Subcutaneous abdominal adipose tissue (tissue), 5 donors: ENCODE measurements around the gene SEC14L5.

ENCODE experiments used
- H3K27ac ChIP-seq: one replicate; pipeline ENCODE4 v1.7.0; 2013; ENCODE audit warnings: low read depth, mild to moderate bottlenecking, inconsistent platforms, low read length, moderate library complexity
- H3K27me3 ChIP-seq, 5 donors: one replicate each; pipeline ENCODE4 v1.7.0; 2013; ENCODE audit warnings: low read length in 5 of 5, inconsistent platforms in 1 of 5; ENCODE audit not compliant: control insufficient read depth in 5 of 5, insufficient read depth in 4 of 5
- H3K36me3 ChIP-seq, 5 donors: one replicate each; pipeline ENCODE4 v1.7.0; 2013; ENCODE audit warnings: low read length in 5 of 5; ENCODE audit not compliant: control insufficient read depth in 5 of 5, insufficient read depth in 5 of 5
- H3K4me1 ChIP-seq, 5 donors: one replicate each; pipeline ENCODE4 v1.7.0; 2013; ENCODE audit warnings: low read length in 5 of 5, mild to moderate bottlenecking in 3 of 5, moderate library complexity in 1 of 5; ENCODE audit not compliant: control insufficient read depth in 5 of 5, insufficient read depth in 5 of 5
- H3K4me3 ChIP-seq, 5 donors: one replicate each; pipeline ENCODE4 v1.7.0; 2013; ENCODE audit warnings: low read length in 5 of 5, low read depth in 1 of 5
- H3K9ac ChIP-seq, 5 donors: one replicate each; pipeline ENCODE4 v1.7.0; 2013; ENCODE audit warnings: low read length in 5 of 5, mild to moderate bottlenecking in 4 of 5, moderate library complexity in 3 of 5
- H3K9me3 ChIP-seq, 5 donors: one replicate each; pipeline ENCODE4 v1.7.0; 2013; ENCODE audit warnings: low read length in 5 of 5; ENCODE audit not compliant: control insufficient read depth in 5 of 5
- donor health status: healthy.
- donor health status: healthy.
- donor health status: healthy.
- donor health status: healthy.
- donor health status: healthy.

SEC14L5 gene

GRCh38 chr16:4991754-4992153 lies 33.6 kb downstream of the SEC14L5 start:
- no peak overlapping the region for H3K4me3 ChIP-seq
- no peak overlapping the region for H3K27ac ChIP-seq
- H3K4me1 ChIP-seq = no peaks in the 10 kb centered on the region
- H3K36me3 ChIP-seq = no peaks in the 10 kb centered on the region
- H3K27me3 ChIP-seq = peaks cover 12 to 36% (median 33%) of the 10 kb centered on the region in 5 donors
- H3K9me3 ChIP-seq = peaks cover 0 to 3% (median 0%) of the 10 kb centered on the region in 5 donors
- H3K9ac ChIP-seq = no peak overlapping the region

- H3K9ac ChIP-seq = no peak overlapping the region
- no peaks in the 10 kb centered on the region for H3K36me3 ChIP-seq
- no peak overlapping the region for H3K27ac ChIP-seq
- no peaks in the 10 kb centered on the region for H3K9me3 ChIP-seq
- peaks cover 0 to 14% (median 9%) of the 10 kb centered on the region in 5 donors for H3K27me3 ChIP-seq
- H3K4me3 ChIP-seq = no peak overlapping the region
- H3K4me1 ChIP-seq = no peaks in the 10 kb centered on the region
These were observed 36.7 kb downstream of the SEC14L5 start for GRCh38 chr16:4994719-4995434.

GRCh38 chr16:5000573-5001001 lies 42.5 kb downstream of the SEC14L5 start:
- Histone ChIP-seq H3K36me3 (no peaks in the 10 kb centered on the region), H3K27me3 (peaks cover 0 to 8% (median 5%) of the 10 kb centered on the region in 5 donors), H3K9ac (no peak overlapping the region), H3K9me3 (no peaks in the 10 kb centered on the region), H3K4me3 (no peak overlapping the region), H3K27ac (no peak overlapping the region), H3K4me1 (no peaks in the 10 kb centered on the region)

- Histone ChIP-seq H3K9ac (no peak overlapping the region), H3K9me3 (no peaks in the 10 kb centered on the region), H3K36me3 (no peaks in the 10 kb centered on the region), H3K4me3 (no peak overlapping the region), H3K4me1 (no peaks in the 10 kb centered on the region), H3K27me3 (peaks cover 0 to 7% (median 5%) of the 10 kb centered on the region in 5 donors), H3K27ac (no peak overlapping the region)
These were observed 43.4 kb downstream of the SEC14L5 start for GRCh38 chr16:5001571-5001970.

GRCh38 chr16:5001986-5002385 lies 43.9 kb downstream of the SEC14L5 start:
- H3K27ac ChIP-seq = no peak overlapping the region
- H3K36me3 ChIP-seq = no peaks in the 10 kb centered on the region
- no peaks in the 10 kb centered on the region for H3K9me3 ChIP-seq
- no peak overlapping the region for H3K9ac ChIP-seq
- H3K4me1 ChIP-seq = no peaks in the 10 kb centered on the region
- H3K4me3 ChIP-seq = no peak overlapping the region
- peaks cover 0 to 7% (median 5%) of the 10 kb centered on the region in 5 donors for H3K27me3 ChIP-seq

- Histone ChIP-seq H3K36me3 (no peaks in the 10 kb centered on the region), H3K27ac (no peak overlapping the region), H3K27me3 (peaks cover 0 to 7% (median 5%) of the 10 kb centered on the region in 5 donors), H3K4me1 (no peaks in the 10 kb centered on the region), H3K9ac (no peak overlapping the region), H3K4me3 (no peak overlapping the region), H3K9me3 (no peaks in the 10 kb centered on the region)
These were observed 44.6 kb downstream of the SEC14L5 start for GRCh38 chr16:5002699-5003143.

- Histone ChIP-seq H3K36me3 (no peaks in the 10 kb centered on the region), H3K27me3 (peaks cover 0 to 7% (median 5%) of the 10 kb centered on the region in 5 donors), H3K4me3 (no peak overlapping the region), H3K9ac (no peak overlapping the region), H3K9me3 (no peaks in the 10 kb centered on the region), H3K27ac (no peak overlapping the region), H3K4me1 (no peaks in the 10 kb centered on the region)
These were observed 45.1 kb downstream of the SEC14L5 start for GRCh38 chr16:5003211-5003610.

GRCh38 chr16:5003828-5004227 lies 45.7 kb downstream of the SEC14L5 start:
- no peak overlapping the region for H3K4me3 ChIP-seq

GRCh38 chr16:5004311-5004710 lies 46.2 kb downstream of the SEC14L5 start:
- Histone ChIP-seq H3K27me3 (peaks cover 0 to 8% (median 7%) of the 10 kb centered on the region in 5 donors), H3K9me3 (no peaks in the 10 kb centered on the region), H3K36me3 (no peaks in the 10 kb centered on the region), H3K27ac (no peak overlapping the region), H3K4me1 (no peaks in the 10 kb centered on the region), H3K9ac (no peak overlapping the region), H3K4me3 (no peak overlapping the region)

More at GRCh38 chr16:5003828-5004227, 45.7 kb downstream of the SEC14L5 start:
- H3K27ac ChIP-seq = no peak overlapping the region
- no peaks in the 10 kb centered on the region for H3K9me3 ChIP-seq
- H3K36me3 ChIP-seq = no peaks in the 10 kb centered on the region
- no peaks in the 10 kb centered on the region for H3K4me1 ChIP-seq
- no peak overlapping the region for H3K9ac ChIP-seq
- peaks cover 0 to 7% (median 6%) of the 10 kb centered on the region in 5 donors for H3K27me3 ChIP-seq

GRCh38 chr16:5005916-5006315 lies 47.8 kb downstream of the SEC14L5 start:
- peaks cover 0 to 12% (median 8%) of the 10 kb centered on the region in 5 donors for H3K27me3 ChIP-seq
- no peaks in the 10 kb centered on the region for H3K36me3 ChIP-seq
- no peak overlapping the region for H3K4me3 ChIP-seq
- no peak overlapping the region for H3K9ac ChIP-seq
- no peaks in the 10 kb centered on the region for H3K9me3 ChIP-seq
- H3K27ac ChIP-seq = no peak overlapping the region
- no peaks in the 10 kb centered on the region for H3K4me1 ChIP-seq
